ENCODE data around the gene SBK1.

The SBK1 gene

GRCh38 chr16:28274676-28275075 lies 17.6 kb upstream of the SBK1 start:
- Mint-ChIP-seq H3K27me3 (peaks cover 12% of the 10 kb centered on the region), H3K27ac (no peak overlapping the region), H3K4me3 (no peak overlapping the region), H3K9me3 (peaks cover 0 to 7% of the 10 kb centered on the region in 2 donors), H3K4me1 (peaks cover 48% of the 10 kb centered on the region)
- DNase-seq (no peak), ATAC-seq (no peak)

- Mint-ChIP-seq H3K9me3 (peaks cover 0 to 4% of the 10 kb centered on the region in 2 donors), H3K4me3 (peak overlapping the region in 1 of 2 donors; percentile 35), H3K4me1 (peaks cover 51% of the 10 kb centered on the region), H3K27me3 (peaks cover 12% of the 10 kb centered on the region), H3K27ac (no peak overlapping the region)
- ATAC-seq (no peak), DNase-seq (no peak)
Observed at GRCh38 chr16:28276301-28276700, 16.0 kb upstream of the SBK1 start.

- Mint-ChIP-seq H3K27me3 (peaks cover 12% of the 10 kb centered on the region), H3K27ac (peak overlapping the region; percentile 69 to 86), H3K4me3 (peak overlapping the region; percentile 66 to 82), H3K9me3 (no peaks in the 10 kb centered on the region), H3K4me1 (peaks cover 55% of the 10 kb centered on the region)
- ATAC-seq (peak; percentile 90), DNase-seq (peak; percentile 84 to 86)
Observed at GRCh38 chr16:28277537-28278388, 14.6 kb upstream of the SBK1 start.

GRCh38 chr16:28279006-28279405 lies 13.3 kb upstream of the SBK1 start:
- Mint-ChIP-seq H3K4me1 (peaks cover 49% of the 10 kb centered on the region), H3K9me3 (no peaks in the 10 kb centered on the region), H3K27ac (no peak overlapping the region), H3K27me3 (peaks cover 12% of the 10 kb centered on the region), H3K4me3 (no peak overlapping the region)
- no peak for ATAC-seq
- DNase-seq, result no peak

- no peak overlapping the region for H3K4me3 Mint-ChIP-seq
- peaks cover 10% of the 10 kb centered on the region for H3K27me3 Mint-ChIP-seq
- no peaks in the 10 kb centered on the region for H3K9me3 Mint-ChIP-seq
- peak overlapping the region in 1 of 2 donors; percentile 69 for H3K27ac Mint-ChIP-seq
- peaks cover 40% of the 10 kb centered on the region for H3K4me1 Mint-ChIP-seq
- ATAC-seq (no peak), DNase-seq (no peak)
Observed at GRCh38 chr16:28280881-28281836, 11.2 kb upstream of the SBK1 start.

GRCh38 chr16:28282045-28282444 lies 10.3 kb upstream of the SBK1 start:
- H3K4me3 Mint-ChIP-seq, result no peak overlapping the region
- H3K27me3 Mint-ChIP-seq, result peaks cover 1% of the 10 kb centered on the region
- no peak for DNase-seq
- peaks cover 31% of the 10 kb centered on the region for H3K4me1 Mint-ChIP-seq
- peak overlapping the region in 1 of 2 donors; percentile 69 for H3K27ac Mint-ChIP-seq
- no peaks in the 10 kb centered on the region for H3K9me3 Mint-ChIP-seq
- no peak for ATAC-seq

GRCh38 chr16:28283173-28283572 lies 9.2 kb upstream of the SBK1 start:
- H3K27me3 Mint-ChIP-seq, result no peaks in the 10 kb centered on the region
- H3K4me1 Mint-ChIP-seq, result peaks cover 26% of the 10 kb centered on the region
- no peak overlapping the region for H3K27ac Mint-ChIP-seq
- DNase-seq, result no peak
- ATAC-seq, result no peak
- no peaks in the 10 kb centered on the region for H3K9me3 Mint-ChIP-seq
- no peak overlapping the region for H3K4me3 Mint-ChIP-seq

GRCh38 chr16:28283798-28284577 lies 8.3 kb upstream of the SBK1 start:
- H3K9me3 Mint-ChIP-seq, result no peaks in the 10 kb centered on the region
- DNase-seq, result no peak
- H3K27me3 Mint-ChIP-seq, result no peaks in the 10 kb centered on the region
- peaks cover 28% of the 10 kb centered on the region for H3K4me1 Mint-ChIP-seq
- H3K4me3 Mint-ChIP-seq, result no peak overlapping the region
- no peak for ATAC-seq
- peak overlapping the region in 1 of 2 donors; percentile 31 for H3K27ac Mint-ChIP-seq

- Mint-ChIP-seq H3K4me3 (no peak overlapping the region), H3K27me3 (no peaks in the 10 kb centered on the region), H3K4me1 (peaks cover 32% of the 10 kb centered on the region), H3K27ac (no peak overlapping the region), H3K9me3 (no peaks in the 10 kb centered on the region)
- ATAC-seq (no peak), DNase-seq (no peak)
Observed at GRCh38 chr16:28285649-28286048, 6.7 kb upstream of the SBK1 start.

GRCh38 chr16:28288114-28288513 lies 4.2 kb upstream of the SBK1 start:
- ATAC-seq (no peak), DNase-seq (no peak)
- no peaks in the 10 kb centered on the region for H3K9me3 Mint-ChIP-seq
- no peak overlapping the region for H3K27ac Mint-ChIP-seq
- no peak overlapping the region for H3K4me3 Mint-ChIP-seq
- H3K4me1 Mint-ChIP-seq, result peaks cover 38% of the 10 kb centered on the region
- H3K27me3 Mint-ChIP-seq, result no peaks in the 10 kb centered on the region

- ATAC-seq (no peak), DNase-seq (no peak)
- Mint-ChIP-seq H3K27me3 (no peaks in the 10 kb centered on the region), H3K4me1 (peaks cover 46% of the 10 kb centered on the region), H3K4me3 (no peak overlapping the region), H3K9me3 (no peaks in the 10 kb centered on the region), H3K27ac (no peak overlapping the region)
Observed at GRCh38 chr16:28289048-28289447, 3.3 kb upstream of the SBK1 start.

GRCh38 chr16:28289939-28290858 lies 2.1 kb upstream of the SBK1 start:
- ATAC-seq (no peak), DNase-seq (no peak)
- Mint-ChIP-seq H3K27me3 (no peaks in the 10 kb centered on the region), H3K9me3 (no peaks in the 10 kb centered on the region), H3K4me3 (peak overlapping the region; percentile 1 to 7), H3K27ac (no peak overlapping the region), H3K4me1 (peaks cover 57% of the 10 kb centered on the region)

- Mint-ChIP-seq H3K27ac (no peak overlapping the region), H3K4me3 (peak overlapping the region; percentile 54 to 57), H3K4me1 (peaks cover 63% of the 10 kb centered on the region), H3K9me3 (no peaks in the 10 kb centered on the region), H3K27me3 (no peaks in the 10 kb centered on the region)
- no peak for ATAC-seq
- no peak for DNase-seq
Observed at GRCh38 chr16:28290859-28291254, 1.5 kb upstream of the SBK1 start.
